K562 (cell line): ENCODE measurements around the gene NDUFA5. TPM values are rescaled to one million over a fixed set of nuclear protein-coding genes. Genes with fewer than 3 reads are reported as not detected.
A peak's percentile ranks its signal among the peaks of the same experiment; 100 is the strongest.

Source experiments
- BCL6 ChIP-seq: fragments of 250-450 bp; sonication (Bioruptor Pico); IDR thresholded peaks from 2 replicates; pipeline ENCODE4 v1.4.0; 2020
- E2F5 ChIP-seq: sonication (generic); formaldehyde crosslinking; IDR thresholded peaks from 2 replicates; pipeline ENCODE4 v1.8.0; 2022; ENCODE audit warnings: mild to moderate bottlenecking, missing genetic modification reagents
- EP300 ChIP-seq: IDR thresholded peaks from 2 replicates; pipeline ENCODE4 v1.6.1; 2012; ENCODE audit warnings: low read length, improper control_type of control experiment
- FOXM1 ChIP-seq, 2 experiments: fragments of 450-650 bp in 1 of 2; sonication (generic) in 1 of 2; formaldehyde crosslinking in 1 of 2; IDR thresholded peaks; 2 replicates each; pipeline versions ENCODE4 v1.6.1 to v1.9.0; 2017 to 2022; ENCODE audit warnings: low read depth in 2 of 2, mild to moderate bottlenecking in 2 of 2, missing genetic modification reagents in 1 of 2, moderate library complexity in 1 of 2
- GMEB1 ChIP-seq: fragments of 250-450 bp; sonication (Bioruptor Pico); IDR thresholded peaks from 2 replicates; pipeline ENCODE4 v1.4.0; 2020; ENCODE audit warnings: mild to moderate bottlenecking
- KHSRP ChIP-seq: fragments of 450-650 bp; IDR thresholded peaks from 2 replicates; pipeline ENCODE4 v1.6.1; 2017
- NR2F6 ChIP-seq: fragments of 450-650 bp; formaldehyde crosslinking; IDR thresholded peaks from 2 replicates; pipeline ENCODE4 v1.4.0; 2020; ENCODE audit warnings: mild to moderate bottlenecking
- PPARD ChIP-seq: fragments of 250-450 bp; sonication (Bioruptor Pico); IDR thresholded peaks from 2 replicates; pipeline ENCODE4 v1.8.0; 2022; ENCODE audit warnings: inconsistent platforms, mild to moderate bottlenecking, moderate library complexity
- PTTG1 ChIP-seq: fragments of 450-650 bp; IDR thresholded peaks from 2 replicates; pipeline ENCODE4 v1.6.1; 2016; ENCODE audit warnings: low read depth, mild to moderate bottlenecking, missing genetic modification characterization, missing compliant biosample characterization
- THRAP3 ChIP-seq: fragments of 450-650 bp; IDR thresholded peaks from 2 replicates; pipeline ENCODE4 v1.6.1; 2016; ENCODE audit warnings: mild to moderate bottlenecking, inconsistent platforms, borderline replicate concordance
- ZNF263 ChIP-seq: sonication (generic); formaldehyde crosslinking; IDR thresholded peaks from 2 replicates; pipeline ENCODE4 v1.8.0; 2022; ENCODE audit warnings: mild to moderate bottlenecking, missing genetic modification reagents, borderline replicate concordance
- ZNF282 ChIP-seq: sonication (generic); formaldehyde crosslinking; IDR thresholded peaks from 2 replicates; pipeline ENCODE4 v1.8.1; 2023; ENCODE audit warnings: missing genetic modification reagents
- ZNF384 ChIP-seq: IDR thresholded peaks from 2 replicates; pipeline ENCODE4 v1.6.1; 2012; ENCODE audit warnings: low read depth, low read length, improper control_type of control experiment
- ZNF445 ChIP-seq: fragments of 250-450 bp; sonication (Bioruptor Pico); IDR thresholded peaks from 2 replicates; pipeline ENCODE4 v1.4.0; 2020; ENCODE audit warnings: low read depth, mild to moderate bottlenecking, moderate library complexity
- ZNF644 ChIP-seq: fragments of 200-800 bp; sonication (Bioruptor generic); IDR thresholded peaks from 2 replicates; pipeline ENCODE4 v1.6.1; 2016; ENCODE audit warnings: low read depth, missing genetic modification characterization, missing compliant biosample characterization
- ZSCAN32 ChIP-seq: fragments of 450-650 bp; formaldehyde crosslinking; IDR thresholded peaks from 2 replicates; pipeline ENCODE4 v1.4.0; 2020; ENCODE audit warnings: mild to moderate bottlenecking, moderate library complexity
- polyA plus RNA-seq, 8 experiments: library from polyadenylated mRNA; depleted of rRNA in 4 of 8; stranded (reverse) in 5 of 8; unstranded in 3 of 8; fragments of >200 nt; fragmentation: Nextera tagmentation in 2 of 8; fragmentation: Illumina TruSeq in 1 of 8; extraction: Ambion mirVana in 2 of 8; extraction: Trizol in 1 of 8; gene quantifications; 2 replicates each; pipeline versions ENCODE4 v1.2.1 to v1.2.3, GENCODE V29; 2011 to 2014; ENCODE audit warnings: inconsistent platforms in 1 of 8, missing spikeins in 1 of 8
- total RNA-seq, 7 experiments: library from RNA; depleted of rRNA in 6 of 7; stranded (reverse); fragments of >200 nt in 6 of 7; fragmentation: Illumina TruSeq in 2 of 7; extraction: Trizol in 2 of 7; gene quantifications; 2 replicates each; pipeline versions ENCODE4 v1.2.1 to v1.2.3, GENCODE V29; 2011 to 2021; ENCODE audit warnings: low replicate concordance in 1 of 7
- TF ChIP-seq, protein P1 (sequence below): fragments of 450-650 bp; IDR thresholded peaks from 2 replicates; pipeline ENCODE4 v1.6.1; 2016; ENCODE audit warnings: low read depth, mild to moderate bottlenecking, moderate library complexity
- TF ChIP-seq, protein P2 (sequence below): fragments of 250-450 bp; sonication (Bioruptor Pico); IDR thresholded peaks from 2 replicates; pipeline ENCODE4 v1.5.0; 2021; ENCODE audit warnings: mild to moderate bottlenecking, moderate library complexity
- TF ChIP-seq, protein P3 (sequence below): fragments of 450-650 bp; formaldehyde crosslinking; IDR thresholded peaks from 2 replicates; pipeline ENCODE4 v1.4.0; 2020; ENCODE audit warnings: mild to moderate bottlenecking, mixed read lengths

The NDUFA5 gene
- total and polyA plus RNA-seq, 9 of the 15 experiments (the other 6 are each of a cell fraction or from before 2014, with no cell fraction given), result 155 to 677 (median 269) TPM

- TF ChIP-seq ZNF445 (CRISPR knock-in tag), result no peak
- TF ChIP-seq KHSRP, result 0 out of 2 replicates have a peak, but pooled peaks have one; percentile 52
- no peak for TF ChIP-seq ZNF384
- TF ChIP-seq PTTG1 (tag), result no peak
- no peak for TF ChIP-seq FOXM1 (IDR thresholded peaks at IDR 0.05; ENCODE audit: low read depth)
- TF ChIP-seq FOXM1 (CRISPR knock-in tag; IDR thresholded peaks at IDR 0.05; ENCODE audit: low read depth), result no peak
- TF ChIP-seq PPARD (CRISPR knock-in tag), result no peak
- TF ChIP-seq ZSCAN32, result no peak
- TF ChIP-seq BCL6 (CRISPR knock-in tag), result no peak
- TF ChIP-seq ZNF263, result no peak
- TF ChIP-seq GMEB1 (CRISPR knock-in tag), result no peak
- TF ChIP-seq, protein P1, sequence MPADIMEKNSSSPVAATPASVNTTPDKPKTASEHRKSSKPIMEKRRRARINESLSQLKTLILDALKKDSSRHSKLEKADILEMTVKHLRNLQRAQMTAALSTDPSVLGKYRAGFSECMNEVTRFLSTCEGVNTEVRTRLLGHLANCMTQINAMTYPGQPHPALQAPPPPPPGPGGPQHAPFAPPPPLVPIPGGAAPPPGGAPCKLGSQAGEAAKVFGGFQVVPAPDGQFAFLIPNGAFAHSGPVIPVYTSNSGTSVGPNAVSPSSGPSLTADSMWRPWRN, result no peak
- no peak for TF ChIP-seq ZNF644
- no peak for TF ChIP-seq EP300
- TF ChIP-seq, protein P2, sequence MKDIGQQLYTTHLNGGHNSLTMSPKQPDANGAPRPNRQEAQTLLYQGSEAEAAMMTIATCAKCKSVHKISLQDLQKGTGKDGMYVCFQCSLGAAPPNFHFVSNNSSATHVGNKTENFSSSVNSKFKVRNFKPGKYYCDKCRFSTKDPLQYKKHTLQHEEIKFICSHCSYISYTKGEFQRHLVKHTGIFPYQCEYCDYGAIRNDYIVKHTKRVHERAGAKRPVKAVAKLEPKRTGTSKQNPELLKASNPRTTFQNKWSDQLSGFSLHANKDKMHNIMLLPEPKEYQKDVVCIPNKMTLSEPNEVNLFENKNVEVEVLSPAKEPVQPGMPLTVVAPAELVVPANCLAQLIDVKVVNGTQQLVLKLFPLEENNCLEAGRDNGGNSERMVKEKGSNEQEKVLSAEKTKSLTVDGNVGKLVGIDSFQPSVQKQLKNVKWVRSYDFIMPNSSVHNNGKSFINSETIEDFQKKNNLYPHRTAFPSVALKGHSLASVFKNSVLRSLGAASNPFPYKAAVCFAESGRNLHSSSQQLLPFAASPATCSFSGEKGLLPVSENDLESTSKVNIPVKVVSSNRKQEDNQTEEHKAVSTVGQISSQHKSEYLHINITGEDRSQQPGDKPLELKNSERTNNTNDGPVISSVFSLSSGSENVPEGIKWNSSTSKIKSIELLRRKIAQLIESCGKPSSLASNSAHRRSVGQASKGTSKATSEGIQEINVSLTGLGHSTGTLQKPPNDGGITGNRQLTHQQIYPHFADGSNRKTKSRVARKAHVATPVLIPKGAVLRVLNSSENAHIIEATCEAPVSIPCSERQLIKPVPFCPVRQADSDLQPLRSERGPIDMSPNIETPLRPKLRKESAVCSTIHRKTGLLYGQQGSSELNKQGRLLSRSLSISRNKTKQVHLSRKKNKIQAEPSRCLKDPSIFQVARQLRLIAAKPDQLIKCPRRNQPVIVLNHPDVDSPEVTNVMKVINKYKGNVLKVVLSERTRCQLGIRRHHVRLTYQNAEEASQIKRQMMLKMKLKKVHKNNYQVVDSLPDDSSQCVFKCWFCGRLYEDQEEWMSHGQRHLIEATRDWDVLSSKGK (CRISPR knock-in tag), result 0 out of 2 replicates have a peak, but pooled peaks have one; percentile 51
- no peak for TF ChIP-seq ZNF282 (CRISPR knock-in tag)
- TF ChIP-seq E2F5 (CRISPR knock-in tag), result no peak
- TF ChIP-seq, protein P3, sequence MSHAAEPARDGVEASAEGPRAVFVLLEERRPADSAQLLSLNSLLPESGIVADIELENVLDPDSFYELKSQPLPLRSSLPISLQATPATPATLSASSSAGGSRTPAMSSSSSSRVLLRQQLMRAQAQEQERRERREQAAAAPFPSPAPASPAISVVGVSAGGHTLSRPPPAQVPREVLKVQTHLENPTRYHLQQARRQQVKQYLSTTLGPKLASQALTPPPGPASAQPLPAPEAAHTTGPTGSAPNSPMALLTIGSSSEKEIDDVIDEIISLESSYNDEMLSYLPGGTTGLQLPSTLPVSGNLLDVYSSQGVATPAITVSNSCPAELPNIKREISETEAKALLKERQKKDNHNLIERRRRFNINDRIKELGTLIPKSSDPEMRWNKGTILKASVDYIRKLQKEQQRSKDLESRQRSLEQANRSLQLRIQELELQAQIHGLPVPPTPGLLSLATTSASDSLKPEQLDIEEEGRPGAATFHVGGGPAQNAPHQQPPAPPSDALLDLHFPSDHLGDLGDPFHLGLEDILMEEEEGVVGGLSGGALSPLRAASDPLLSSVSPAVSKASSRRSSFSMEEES (CRISPR knock-in tag), result no peak
- 0 out of 2 replicates have a peak, but pooled peaks have one; percentile 21 for TF ChIP-seq THRAP3
- TF ChIP-seq NR2F6, result no peak
These were observed 764 bp upstream of the NDUFA5 start (continued) for GRCh38 chr7:123558289-123558874.
